Endothelial cell of umbilical vein (primary cell): ENCODE results near the gene NEDD1.

ENCODE experiments used
- EZH2 ChIP-seq: IDR thresholded peaks from 2 replicates; pipeline ENCODE4 v1.6.1; 2012; ENCODE audit warnings: borderline replicate concordance, low read depth, mild to moderate bottlenecking, moderate library complexity, low read length, inconsistent platforms; ENCODE audit not compliant: severe bottlenecking
- FOS ChIP-seq: IDR thresholded peaks from 2 replicates; pipeline ENCODE4 v1.6.1; 2011; ENCODE audit warnings: mild to moderate bottlenecking, low read length, moderate library complexity, borderline replicate concordance; ENCODE audit not compliant: insufficient read depth
- GATA2 ChIP-seq: IDR thresholded peaks from 2 replicates; pipeline ENCODE4 v1.7.0; 2011; ENCODE audit warnings: low read depth, mild to moderate bottlenecking, moderate library complexity, mixed read lengths, low read length; ENCODE audit not compliant: insufficient read length, insufficient read depth
- JUN ChIP-seq: IDR thresholded peaks from 2 replicates; pipeline ENCODE4 v1.6.1; 2011; ENCODE audit warnings: borderline replicate concordance, low read depth; ENCODE audit not compliant: insufficient read length, insufficient read depth
- MYC ChIP-seq: IDR thresholded peaks from one replicate; pipeline ENCODE4 v1.6.1; 2011; ENCODE audit warnings: mild to moderate bottlenecking, low read depth, low read length
- POLR2A ChIP-seq: IDR thresholded peaks from 2 replicates; pipeline ENCODE4 v1.6.1; 2012; ENCODE audit warnings: low read depth, mild to moderate bottlenecking, control low read depth, low read length
- POLR2AphosphoS5 ChIP-seq: IDR thresholded peaks from 2 replicates; pipeline ENCODE4 v1.6.1; 2012; ENCODE audit warnings: low read depth, mild to moderate bottlenecking, control low read depth, low read length, moderate library complexity; ENCODE audit not compliant: insufficient read depth
- TF ChIP-seq, protein P1 (sequence below), 2 donors: IDR thresholded peaks; 1 replicate in 1 of 2; 2 replicates in 1 of 2; pipeline ENCODE4 v1.5.1; 2011; ENCODE audit warnings: low read length in 2 of 2, mild to moderate bottlenecking in 2 of 2, moderate library complexity in 2 of 2, control low read depth in 1 of 2, inconsistent platforms in 1 of 2, low read depth in 1 of 2; ENCODE audit not compliant: insufficient read depth in 1 of 2; ENCODE audit errors: extremely low read depth in 1 of 2
- TF ChIP-seq, protein P2 (sequence below): IDR thresholded peaks from 2 replicates; pipeline ENCODE4 v1.6.1; 2011; ENCODE audit not compliant: insufficient read depth, insufficient read length

DNA sequence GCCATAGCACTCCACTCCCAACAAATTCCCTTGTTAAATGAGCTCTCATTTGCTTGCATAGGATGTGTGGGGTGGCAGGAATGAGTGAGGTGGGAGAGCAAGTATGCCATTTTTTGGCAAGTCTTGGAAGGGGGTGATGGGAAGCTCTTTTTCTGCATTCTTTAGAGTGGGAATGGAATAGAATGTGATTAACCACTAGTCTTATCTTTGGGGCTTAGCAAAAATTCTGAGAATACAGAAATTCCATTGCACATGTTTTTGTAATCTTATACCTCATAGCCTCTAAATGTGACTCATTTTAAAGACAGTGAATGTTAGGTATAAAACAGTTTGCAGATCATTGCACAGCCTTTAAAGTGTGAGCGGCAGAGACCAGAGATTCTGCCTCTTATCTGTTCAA lies 28.4 kb upstream of the NEDD1 start:
- TF ChIP-seq, protein P1, sequence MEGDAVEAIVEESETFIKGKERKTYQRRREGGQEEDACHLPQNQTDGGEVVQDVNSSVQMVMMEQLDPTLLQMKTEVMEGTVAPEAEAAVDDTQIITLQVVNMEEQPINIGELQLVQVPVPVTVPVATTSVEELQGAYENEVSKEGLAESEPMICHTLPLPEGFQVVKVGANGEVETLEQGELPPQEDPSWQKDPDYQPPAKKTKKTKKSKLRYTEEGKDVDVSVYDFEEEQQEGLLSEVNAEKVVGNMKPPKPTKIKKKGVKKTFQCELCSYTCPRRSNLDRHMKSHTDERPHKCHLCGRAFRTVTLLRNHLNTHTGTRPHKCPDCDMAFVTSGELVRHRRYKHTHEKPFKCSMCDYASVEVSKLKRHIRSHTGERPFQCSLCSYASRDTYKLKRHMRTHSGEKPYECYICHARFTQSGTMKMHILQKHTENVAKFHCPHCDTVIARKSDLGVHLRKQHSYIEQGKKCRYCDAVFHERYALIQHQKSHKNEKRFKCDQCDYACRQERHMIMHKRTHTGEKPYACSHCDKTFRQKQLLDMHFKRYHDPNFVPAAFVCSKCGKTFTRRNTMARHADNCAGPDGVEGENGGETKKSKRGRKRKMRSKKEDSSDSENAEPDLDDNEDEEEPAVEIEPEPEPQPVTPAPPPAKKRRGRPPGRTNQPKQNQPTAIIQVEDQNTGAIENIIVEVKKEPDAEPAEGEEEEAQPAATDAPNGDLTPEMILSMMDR (IDR thresholded peaks at IDR 0.05; ENCODE audit: extremely low read depth in 1 of 2, insufficient read depth in 1 of 2, low read depth in 1 of 2, low read length in 2 of 2), result no peak
- no peak for TF ChIP-seq EZH2
- no peak for TF ChIP-seq POLR2A
- TF ChIP-seq, protein P2, sequence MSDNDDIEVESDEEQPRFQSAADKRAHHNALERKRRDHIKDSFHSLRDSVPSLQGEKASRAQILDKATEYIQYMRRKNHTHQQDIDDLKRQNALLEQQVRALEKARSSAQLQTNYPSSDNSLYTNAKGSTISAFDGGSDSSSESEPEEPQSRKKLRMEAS, result no peak
- TF ChIP-seq POLR2AphosphoS5, result no peak
- TF ChIP-seq JUN, result no peak
- no peak for TF ChIP-seq GATA2
- no peak for TF ChIP-seq MYC
- TF ChIP-seq FOS, result no peak
